ENCODE data around the gene DLL3. TPM values are rescaled to one million over a fixed set of nuclear protein-coding genes. Genes with fewer than 3 reads are reported as not detected.
A peak's percentile ranks its signal among the peaks of the same experiment; 100 is the strongest.
"Not testable (repeated sequence)": the region's sequence is repeated elsewhere in the genome, so short reads cannot be mapped to it uniquely, and the experiment has no call there.

The DLL3 gene
- total and polyA plus RNA-seq, 11 donors = not detected

- intact Hi-C loops (cut with DNase I) = loop anchor here in 3 of 10 donors (5.0 to 10.0 kb wide), 2 partner anchors 59 to 61 kb away; partner anchors contain the start of gene EID2B (in 3 of the 3)
- no peak overlapping the region for H3K4me3 ChIP-seq
- peaks cover 2 to 88% (median 80%) of the 10 kb centered on the region in 9 donors for H3K36me3 ChIP-seq
- no peaks in the 10 kb centered on the region for H3K9me3 ChIP-seq
- peak in 2 of 4 donors; percentile 3 to 7 for ATAC-seq
- no peaks in the 10 kb centered on the region for H3K27me3 ChIP-seq
- 79 to 85% (median 83%) methylated on average over 7 to 11 of the region's 11 CpGs for WGBS, 4 donors
- peaks cover 0 to 7% (median 0%) of the 10 kb centered on the region in 12 donors for H3K4me1 ChIP-seq
- no peak overlapping the region for H3K27ac ChIP-seq
- TF ChIP-seq CTCF (IDR thresholded peaks at IDR 0.05) (no peak), POLR2A (IDR thresholded peaks at IDR 0.05) (no peak)
- no peak for DNase-seq
Observed at GRCh38 chr19:39473443-39473960, 25.2 kb upstream of the DLL3 start.

- DNase-seq = peak; percentile 44 to 77 (median 49)
Observed at GRCh38 chr19:39474139-39474620, 24.6 kb upstream of the DLL3 start.

GRCh38 chr19:39475748-39476147 is 23.0 kb upstream of the DLL3 start:
- H3K36me3 ChIP-seq = peaks cover 2 to 65% (median 57%) of the 10 kb centered on the region in 9 donors

More at GRCh38 chr19:39474139-39474620, 24.6 kb upstream of the DLL3 start:
- Histone ChIP-seq H3K27ac (no peak overlapping the region), H3K4me1 (peaks cover 0 to 7% (median 0%) of the 10 kb centered on the region in 12 donors), H3K36me3 (peaks cover 2 to 81% (median 73%) of the 10 kb centered on the region in 9 donors), H3K27me3 (no peaks in the 10 kb centered on the region), H3K4me3 (no peak overlapping the region), H3K9me3 (no peaks in the 10 kb centered on the region)
- peak; percentile 34 to 71 (median 56) for ATAC-seq
- intact Hi-C loops (cut with DNase I) = loop anchor here (1.0 to 10.0 kb wide), 5 partner anchors 57 to 61 kb away; partner anchors contain the start of gene EID2B (in 9 of the 10)
- 48 to 64% (median 54%) methylated on average over 7 to 9 of the region's 9 CpGs for WGBS, 4 donors
- TF ChIP-seq POLR2A (IDR thresholded peaks at IDR 0.05) = no peak
- peak; percentile 55 to 81 (median 75) for TF ChIP-seq CTCF (IDR thresholded peaks at IDR 0.05)

GRCh38 chr19:39479319-39479801 is 19.4 kb upstream of the DLL3 start:
- DNase-seq, ATAC-seq, H3K9me3 ChIP-seq, H3K4me3 ChIP-seq, H3K27me3 ChIP-seq: not testable (repeated sequence)
- intact Hi-C loops (cut with DNase I) = loop anchor here in 1 of 10 donors (10.0 kb wide), 1 partner anchor 55 kb away; the partner anchor contains the start of gene EID2B
- Histone ChIP-seq H3K27ac (peak overlapping the region in 1 of 12 donors; percentile 83), H3K36me3 (peaks cover 0 to 43% (median 33%) of the 10 kb centered on the region in 9 donors), H3K4me1 (peaks cover 0 to 26% (median 16%) of the 10 kb centered on the region in 12 donors)
- 81 to 88% (median 85%) methylated on average over 11 of the region's 11 CpGs for WGBS, 4 donors

More at GRCh38 chr19:39475748-39476147, 23.0 kb upstream of the DLL3 start:
- ATAC-seq = peak in 2 of 4 donors; percentile 25 to 31
- WGBS, 4 donors = 93 to 100% (median 96%) methylated on average over 2 of the region's 2 CpGs
- peaks cover 0 to 16% (median 7%) of the 10 kb centered on the region in 12 donors for H3K4me1 ChIP-seq
- TF ChIP-seq POLR2A (IDR thresholded peaks at IDR 0.05) (no peak), CTCF (IDR thresholded peaks at IDR 0.05) (no peak)
- H3K27ac ChIP-seq = peak overlapping the region in 6 of 12 donors; percentile 1 to 57 (median 36)
- H3K9me3 ChIP-seq = no peaks in the 10 kb centered on the region
- intact Hi-C loops (cut with DNase I) = loop anchor here in 6 of 10 donors (2.0 to 10.0 kb wide), 3 partner anchors 55 to 59 kb away; partner anchors contain the start of gene EID2B (in 5 of the 6)
- DNase-seq = peak in 1 of 5 donors; percentile 55
- no peaks in the 10 kb centered on the region for H3K27me3 ChIP-seq
- no peak overlapping the region for H3K4me3 ChIP-seq

Data from heart left ventricle (tissue), 16 donors.